GM12872 (cell line): ENCODE results near the gene TEKT2.

Experiments
- CTCF ChIP-seq: IDR thresholded peaks from 3 replicates; pipeline ENCODE4 v1.5.1; 2011; ENCODE audit warnings: low read depth, mild to moderate bottlenecking, low read length, moderate library complexity; ENCODE audit not compliant: insufficient read depth

Gene TEKT2

DNA sequence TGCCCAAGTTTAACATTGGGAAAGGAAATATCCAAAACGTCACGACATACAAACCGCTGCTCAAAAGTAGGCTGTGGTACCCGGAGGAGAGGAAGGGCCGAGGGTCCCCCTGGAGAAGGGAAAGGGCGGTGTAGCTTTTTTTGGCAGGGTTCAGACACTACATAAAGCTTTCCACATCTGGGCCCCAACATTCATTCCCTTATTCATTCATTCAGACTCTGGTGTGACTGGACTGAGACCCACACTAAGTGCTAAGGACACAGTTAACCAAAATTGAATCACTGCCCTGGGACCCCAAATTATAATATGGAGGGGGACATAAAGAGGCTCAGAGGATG, 51.4 kb downstream of the TEKT2 start:
- no peak for TF ChIP-seq CTCF

DNA sequence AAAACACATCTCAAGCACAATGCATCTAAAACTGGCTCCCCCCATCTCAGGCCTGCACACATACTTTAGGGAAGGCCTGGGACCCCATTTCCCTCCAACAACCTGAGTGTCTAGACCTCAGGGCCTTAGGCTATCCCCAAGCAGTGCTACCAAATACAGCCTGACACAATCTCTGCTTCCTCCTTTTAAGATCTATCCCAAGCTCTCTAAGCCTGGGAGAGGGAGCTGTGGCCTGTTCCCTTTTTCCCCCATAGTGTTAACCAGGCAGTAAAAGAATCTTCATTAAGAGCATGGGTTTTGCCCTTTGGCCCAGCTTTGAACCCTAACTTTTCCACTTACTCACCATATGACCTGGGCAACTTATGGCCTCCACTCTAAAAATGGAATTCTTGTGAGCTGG, 51.9 kb downstream of the TEKT2 start:
- TF ChIP-seq CTCF: no peak

DNA sequence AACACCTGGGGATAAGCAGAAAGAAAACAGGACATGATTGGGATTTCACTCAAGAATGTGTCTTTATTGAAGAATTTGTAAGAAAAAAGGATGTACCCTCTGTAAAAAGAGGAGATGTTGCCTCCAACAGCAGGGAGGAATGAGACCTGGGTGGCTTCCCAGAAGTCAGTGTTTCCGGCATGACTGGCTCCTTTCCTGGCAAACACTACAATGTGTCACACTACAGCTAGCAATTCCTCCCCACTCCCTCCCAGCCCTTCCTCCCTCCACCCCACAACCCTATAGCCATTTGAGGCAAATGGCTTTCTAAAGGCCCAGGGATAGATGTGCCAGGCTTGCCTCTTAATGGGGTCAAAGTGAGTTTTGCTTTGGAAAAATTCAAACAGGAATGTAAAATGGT, 52.6 kb downstream of the TEKT2 start:
- no peak for TF ChIP-seq CTCF

DNA sequence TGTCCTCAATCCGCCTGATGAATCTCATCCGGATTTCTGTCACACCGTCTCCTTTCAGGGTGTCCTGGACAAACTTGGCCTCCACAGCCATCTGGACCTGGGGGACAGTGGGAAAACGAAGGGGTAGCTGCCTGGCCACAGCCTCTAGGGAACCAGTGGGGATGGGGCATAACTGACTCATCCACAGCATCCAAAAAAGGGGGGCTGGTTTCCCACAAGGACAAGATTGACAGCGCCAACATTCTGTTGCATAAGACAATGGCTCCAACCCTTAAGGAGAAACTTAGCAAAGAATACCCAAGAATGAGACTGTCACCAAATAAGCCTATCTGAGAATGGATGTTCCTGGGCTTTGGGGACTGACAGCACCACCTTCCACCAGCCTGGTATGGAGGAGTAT, 53.3 kb downstream of the TEKT2 start:
- TF ChIP-seq CTCF: no peak

DNA sequence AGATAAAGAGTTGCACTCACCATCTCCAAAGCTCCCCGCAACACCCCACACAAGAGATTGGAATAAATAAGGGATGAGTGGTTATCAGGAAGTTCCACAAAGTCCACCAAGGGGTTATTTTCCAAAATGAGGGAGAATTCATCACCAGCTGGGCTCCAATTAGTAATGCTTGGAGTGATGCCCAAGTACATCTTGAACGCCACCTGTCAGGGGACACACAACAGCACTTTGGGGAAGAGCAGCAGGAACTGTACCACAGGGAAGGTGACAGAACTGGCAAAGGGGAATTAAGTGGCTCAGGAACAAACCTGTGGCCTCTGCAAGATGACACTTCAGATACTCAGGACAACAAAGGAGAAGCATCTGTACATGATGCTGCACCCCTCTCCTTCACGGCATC, 53.9 kb downstream of the TEKT2 start:
- TF ChIP-seq CTCF: no peak
